Measurements from ENCODE around the gene KANSL3.

- TF ChIP-seq CTCF (IDR thresholded peaks at IDR 0.05) (no peak), EZH2 (IDR thresholded peaks at IDR 0.05; ENCODE audit: borderline replicate concordance, insufficient read depth, low read depth, low read length, poor library complexity, severe bottlenecking) (no peak)
Measured at GRCh38 chr2:96636551-96637171, 1.5 kb downstream of the KANSL3 start.
